NAMALWA (cell line): Measurements from ENCODE around the gene NPIPA2.
"Not testable (repeated sequence)": the region's sequence is repeated elsewhere in the genome, so short reads cannot be mapped to it uniquely, and the experiment has no call there.

Experiments used
- DNase-seq: peaks from one replicate; pipeline ENCODE4 v3.0.0-alpha.2; 2015; ENCODE audit warnings: low spot score

The NPIPA2 gene

DNA sequence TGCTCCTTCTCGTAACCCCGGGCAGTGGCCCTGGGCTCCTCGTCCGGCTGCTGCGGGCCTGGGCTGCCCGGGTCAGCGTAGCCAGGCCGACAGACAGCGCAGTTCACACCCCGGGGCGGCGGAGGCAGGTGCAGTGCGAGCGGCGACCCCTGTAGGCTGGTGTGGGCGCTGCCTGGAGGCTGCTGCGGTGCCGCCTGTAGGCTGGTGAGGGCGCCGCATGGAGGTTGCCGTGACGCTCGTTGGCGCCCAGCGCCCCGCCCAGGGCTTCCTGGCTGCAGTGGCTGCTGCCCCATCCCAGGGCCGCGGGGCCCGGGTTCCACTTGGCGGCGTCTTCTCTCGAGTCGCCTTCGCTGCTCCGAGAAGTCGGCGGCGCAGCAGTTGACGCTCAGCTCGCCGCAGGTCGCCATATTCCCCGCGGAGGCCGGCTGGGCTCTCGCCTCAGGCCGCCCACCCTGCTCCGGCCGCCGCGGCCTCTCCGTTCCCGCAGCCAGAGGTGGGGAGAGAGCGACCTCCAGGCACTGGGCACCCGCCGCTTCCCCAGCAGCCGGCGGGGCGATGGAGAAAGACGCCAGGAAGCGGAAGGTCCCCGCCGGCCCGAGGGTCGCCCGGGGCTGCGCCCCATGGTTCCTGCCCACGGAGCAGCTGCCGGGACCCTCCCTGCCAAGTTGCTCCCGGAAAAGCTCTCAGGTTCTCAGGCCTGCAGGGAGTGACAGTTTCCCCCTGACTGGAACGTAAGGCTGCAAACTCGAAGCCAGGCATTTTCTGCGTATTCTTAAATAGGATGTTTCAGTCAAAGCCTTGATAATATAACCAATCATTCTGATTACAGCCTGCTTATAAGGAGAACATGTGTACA is at the start of gene NPIPA2:
TSS of gene NPIPA2 (plus strand) at position 261 of the 856 bp plus-strand sequence. CDS start 5,533 bp downstream, outside the sequence.
- DNase-seq = not testable (repeated sequence)

GRCh38 chr16:14694129-14694528 is 48.2 kb upstream of the NPIPA2 start, which contains the start of gene PLA2G10:
PLA2G10 (minus strand) TSS chr16:14694308; CDS start chr16:14694229, 79 bp downstream.
- not testable (repeated sequence) for DNase-seq

DNA sequence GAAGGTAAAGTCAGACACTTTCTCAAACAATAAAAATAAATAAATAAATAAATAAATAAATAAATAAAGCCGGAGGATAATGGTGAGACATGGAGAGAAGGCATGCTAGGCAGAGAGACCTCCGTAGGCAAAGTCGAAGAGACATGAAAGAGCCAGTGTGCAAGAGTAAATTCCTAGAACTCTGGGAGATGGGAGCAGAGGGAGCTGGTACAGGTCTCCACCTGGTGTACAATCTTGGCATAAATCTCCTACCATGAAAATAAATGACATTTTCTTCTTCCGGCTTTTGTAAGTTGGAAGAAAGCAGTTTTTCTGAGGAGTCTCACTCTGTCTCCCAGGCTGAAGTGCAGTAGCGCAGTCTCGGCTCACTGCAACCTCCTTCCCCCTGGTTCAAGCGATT is 40.5 kb upstream of the NPIPA2 start:
- DNase-seq = not testable (repeated sequence)

- not testable (repeated sequence) for DNase-seq
These were observed 39.7 kb upstream of the NPIPA2 start for GRCh38 chr16:14702672-14703071.

- DNase-seq = not testable (repeated sequence)
These were observed 38.9 kb upstream of the NPIPA2 start, which contains the start of gene NPIPA3 for GRCh38 chr16:14703156-14704011. NPIPA3 (plus strand) TSS chr16:14703411; CDS start chr16:14708944, 5,533 bp downstream.

DNA sequence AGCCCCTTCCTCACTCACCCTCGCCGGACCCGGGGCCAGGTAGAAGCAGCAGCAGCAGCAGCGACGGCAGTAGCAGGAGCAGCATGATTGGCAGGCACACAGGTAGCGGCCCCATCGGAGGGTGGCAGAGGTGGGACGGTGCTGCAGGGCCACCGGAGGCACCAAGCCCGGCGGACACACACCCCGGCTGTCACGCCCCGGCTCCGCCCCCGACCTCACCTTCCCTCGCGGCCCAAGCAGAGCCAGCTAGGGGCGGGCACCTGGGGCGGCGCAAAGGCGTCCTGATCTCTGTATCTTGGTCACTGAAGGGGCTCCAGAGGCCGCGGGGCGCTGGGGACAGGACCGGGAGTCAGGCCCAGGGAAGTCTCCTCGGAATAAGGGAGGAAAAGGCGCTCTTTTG is 9.1 kb upstream of the NPIPA2 start:
- DNase-seq = not testable (repeated sequence)

DNA sequence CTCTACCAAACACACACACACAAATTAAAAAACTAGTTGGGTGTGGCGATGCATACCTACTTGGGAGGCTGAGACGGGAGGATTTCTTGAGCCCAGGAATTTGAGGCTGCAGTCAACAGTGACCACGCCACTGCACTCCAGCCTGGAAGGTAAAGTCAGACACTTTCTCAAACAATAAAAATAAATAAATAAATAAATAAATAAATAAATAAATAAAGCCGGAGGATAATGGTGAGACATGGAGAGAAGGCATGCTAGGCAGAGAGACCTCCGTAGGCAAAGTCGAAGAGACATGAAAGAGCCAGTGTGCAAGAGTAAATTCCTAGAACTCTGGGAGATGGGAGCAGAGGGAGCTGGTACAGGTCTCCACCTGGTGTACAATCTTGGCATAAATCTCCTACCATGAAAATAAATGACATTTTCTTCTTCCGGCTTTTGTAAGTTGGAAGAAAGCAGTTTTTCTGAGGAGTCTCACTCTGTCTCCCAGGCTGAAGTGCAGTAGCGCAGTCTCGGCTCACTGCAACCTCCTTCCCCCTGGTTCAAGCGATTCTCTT is 1.4 kb upstream of the NPIPA2 start:
- DNase-seq = not testable (repeated sequence)

- not testable (repeated sequence) for DNase-seq
These were observed 539 bp upstream of the NPIPA2 start for GRCh38 chr16:14741794-14742193.

- not testable (repeated sequence) for DNase-seq
These were observed 31.3 kb downstream of the NPIPA2 start for GRCh38 chr16:14773654-14774053.

DNA sequence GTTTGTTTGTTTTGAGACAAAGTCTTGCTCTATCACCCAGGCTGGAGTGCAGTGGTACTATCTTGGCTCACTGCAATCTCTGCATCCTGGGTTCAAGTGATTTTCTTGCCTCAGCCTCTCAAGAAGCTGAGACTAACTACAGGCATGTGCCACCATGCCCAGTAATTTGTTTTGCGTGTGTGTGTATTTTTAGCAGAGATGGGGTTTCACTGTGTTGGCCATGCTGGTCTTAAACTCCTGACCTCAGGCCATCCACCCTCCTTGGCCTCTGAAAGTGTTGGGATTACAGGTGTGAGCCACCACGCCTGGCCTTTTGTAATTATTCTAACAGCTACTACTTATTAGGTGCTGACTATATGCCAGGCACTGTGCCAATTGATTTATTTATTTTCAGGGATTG is 33.3 kb downstream of the NPIPA2 start:
- not testable (repeated sequence) for DNase-seq

- not testable (repeated sequence) for DNase-seq
These were observed 34.4 kb downstream of the NPIPA2 start for GRCh38 chr16:14776763-14777162.

DNA sequence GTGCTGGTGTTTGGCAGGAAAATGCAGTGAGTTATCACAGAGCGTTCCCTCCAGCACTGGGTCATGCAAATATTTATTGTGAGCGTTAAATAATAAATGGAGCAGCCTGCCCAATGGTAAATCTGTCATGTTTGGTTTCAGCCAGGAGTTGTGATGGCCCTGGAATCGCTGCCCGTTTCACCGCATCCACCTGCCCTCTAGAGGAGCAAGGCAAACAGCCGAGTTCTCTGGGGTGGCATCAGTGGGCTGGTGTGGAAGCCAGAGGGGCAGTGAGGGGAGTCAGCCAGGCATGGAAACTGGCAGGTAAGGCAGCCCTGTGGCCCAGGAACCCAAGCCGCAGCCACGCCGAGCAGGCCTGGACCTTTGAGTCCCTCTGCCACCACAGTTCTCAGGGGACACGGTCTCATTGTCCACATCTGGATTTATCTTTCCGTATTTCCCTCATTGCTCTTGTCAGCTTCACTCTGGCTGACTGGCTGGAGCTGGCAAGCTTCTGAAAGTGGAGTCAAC is 37.1 kb downstream of the NPIPA2 start:
- DNase-seq = not testable (repeated sequence)

DNA sequence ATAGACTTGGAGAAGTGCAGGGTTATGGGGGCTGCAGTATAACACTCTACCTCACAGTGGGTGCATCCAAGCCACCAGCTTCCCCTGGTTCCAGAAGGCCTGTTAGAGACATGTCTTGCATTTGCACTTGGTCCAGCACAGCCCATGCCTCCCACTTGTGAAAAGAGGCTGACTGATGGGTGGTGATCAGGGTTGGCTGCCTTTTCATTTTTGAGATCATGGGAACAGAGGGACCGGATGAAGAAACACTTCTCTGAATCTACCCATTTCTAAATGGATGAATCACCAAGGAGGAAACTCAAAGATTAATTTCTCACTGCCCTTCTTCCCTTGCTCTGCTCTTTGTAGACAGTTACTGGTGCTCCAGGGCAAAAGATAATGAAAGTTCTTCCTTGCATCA is 43.8 kb downstream of the NPIPA2 start:
- DNase-seq = not testable (repeated sequence)

DNA sequence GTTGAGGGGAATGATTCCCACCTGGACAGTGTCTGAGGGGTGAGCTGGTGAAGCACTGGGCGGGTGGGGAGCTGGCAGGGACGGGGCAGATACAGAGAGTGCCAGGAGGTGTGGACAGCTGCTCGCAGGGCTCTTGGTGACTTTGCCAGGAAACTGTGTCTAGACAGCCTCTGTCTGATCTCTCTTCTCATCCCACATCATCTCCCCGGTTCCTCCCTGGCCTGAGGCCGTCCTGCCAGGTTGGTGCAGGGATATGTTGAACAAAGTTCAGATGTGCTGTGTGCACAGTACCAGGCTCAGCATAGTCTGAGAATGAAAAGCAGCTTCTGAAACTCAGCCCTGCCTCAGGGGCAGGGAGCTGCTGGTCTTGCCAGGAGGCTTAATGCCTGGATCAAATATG is 47.2 kb downstream of the NPIPA2 start:
- not testable (repeated sequence) for DNase-seq

GRCh38 chr16:14790320-14790956 is 48.1 kb downstream of the NPIPA2 start:
- DNase-seq = not testable (repeated sequence)

- not testable (repeated sequence) for DNase-seq
These were observed 50.6 kb downstream of the NPIPA2 start for GRCh38 chr16:14792914-14793313.

DNA sequence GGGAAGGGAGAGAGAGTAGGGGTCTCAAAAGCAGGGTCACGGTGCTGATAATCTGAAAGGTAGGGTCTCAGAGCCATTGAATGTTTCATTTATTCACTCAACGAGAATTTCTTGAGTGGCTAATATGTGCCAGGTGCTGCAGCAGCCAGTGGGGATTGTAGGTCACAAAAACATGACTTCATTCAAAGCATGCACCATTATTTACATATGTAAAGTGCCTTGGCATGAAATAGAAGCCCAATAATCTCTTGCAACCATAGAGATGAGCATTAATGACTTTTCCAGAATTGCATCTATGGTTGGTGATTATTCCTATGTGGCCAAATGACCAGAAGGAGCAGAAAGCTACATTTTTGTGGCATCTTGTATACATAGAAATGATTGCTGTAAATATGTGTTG is 55.2 kb downstream of the NPIPA2 start:
- DNase-seq = not testable (repeated sequence)

DNA sequence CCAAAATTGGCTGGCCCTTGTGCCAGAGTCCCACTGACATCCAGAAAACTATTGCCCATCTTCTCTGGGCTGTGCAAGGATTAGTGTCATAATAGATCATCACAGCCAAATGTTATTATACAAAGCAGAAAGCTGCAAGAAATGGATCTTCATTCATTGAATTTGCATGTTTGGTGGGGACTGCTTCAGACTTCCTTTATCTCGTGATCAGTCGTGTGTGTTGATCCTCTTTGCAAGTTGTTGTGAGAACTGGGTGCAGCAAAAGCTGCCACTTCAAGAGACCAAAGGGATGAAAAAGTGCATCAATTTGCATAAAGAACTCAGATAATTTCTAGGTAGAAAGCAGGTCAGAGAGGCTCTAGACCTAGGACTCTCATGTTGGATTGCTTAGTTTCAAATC is 61.2 kb downstream of the NPIPA2 start:
- not testable (repeated sequence) for DNase-seq

- not testable (repeated sequence) for DNase-seq
These were observed 64.9 kb downstream of the NPIPA2 start for GRCh38 chr16:14807184-14807678.

- DNase-seq = not testable (repeated sequence)
These were observed 71.6 kb downstream of the NPIPA2 start for GRCh38 chr16:14813890-14814289.
